DMS 273 (cell line): Measurements from ENCODE around the gene DDIAS.
"Not testable (repeated sequence)": the region's sequence is repeated elsewhere in the genome, so short reads cannot be mapped to it uniquely, and the experiment has no call there.

Experiments used
- DNase-seq: peaks from one replicate; lab custom pipeline; 2025; ENCODE audit not compliant: unreplicated experiment; lab: John Stamatoyannopoulos, UW

Gene DDIAS

GRCh38 chr11:82962021-82962420 lies 60.5 kb downstream of the DDIAS start:
- DNase-seq = not testable (repeated sequence)

GRCh38 chr11:82967381-82967780 lies 65.8 kb downstream of the DDIAS start:
- DNase-seq = no peak

- DNase-seq = no peak
Measured at GRCh38 chr11:82969811-82970210, 68.3 kb downstream of the DDIAS start.

GRCh38 chr11:82970507-82971083 lies 69.1 kb downstream of the DDIAS start:
- not testable (repeated sequence) for DNase-seq

- DNase-seq = not testable (repeated sequence)
Measured at GRCh38 chr11:82971519-82971946, 70.0 kb downstream of the DDIAS start.

GRCh38 chr11:82972103-82972502 lies 70.6 kb downstream of the DDIAS start:
- no peak for DNase-seq

GRCh38 chr11:82974135-82974534 lies 72.6 kb downstream of the DDIAS start:
- DNase-seq = no peak

GRCh38 chr11:82974851-82975250 lies 73.3 kb downstream of the DDIAS start:
- DNase-seq = peak; percentile 1

GRCh38 chr11:82975882-82976281 lies 74.3 kb downstream of the DDIAS start:
- no peak for DNase-seq

GRCh38 chr11:82976786-82977185 lies 75.2 kb downstream of the DDIAS start:
- no peak for DNase-seq

- no peak for DNase-seq
Measured at GRCh38 chr11:82978422-82979099, 77.0 kb downstream of the DDIAS start.

GRCh38 chr11:82979824-82980223 lies 78.3 kb downstream of the DDIAS start:
- no peak for DNase-seq

GRCh38 chr11:82980292-82980691 lies 78.8 kb downstream of the DDIAS start:
- no peak for DNase-seq

- DNase-seq = no peak
Measured at GRCh38 chr11:82980947-82981346, 79.4 kb downstream of the DDIAS start.

GRCh38 chr11:82981852-82982251 lies 80.3 kb downstream of the DDIAS start:
- no peak for DNase-seq
